Activated naive CD8-positive, alpha-beta T cell treated with anti-CD3 and anti-CD28 coated beads, Interleukin-2, amount 50 U/mL, for 16 hours (primary cell): ENCODE results near the gene SCIMP.
"Not testable (repeated sequence)": the region's sequence is repeated elsewhere in the genome, so short reads cannot be mapped to it uniquely, and the experiment has no call there.

Experiments
- DNase-seq: peaks from one replicate; pipeline ENCODE4 v3.0.0-alpha.2; 2020; ENCODE audit warnings: low read depth, low spot score

The SCIMP gene

GRCh38 chr17:5238333-5238732 lies 3.7 kb upstream of the SCIMP start:
- no peak for DNase-seq

GRCh38 chr17:5237541-5238016 lies 2.9 kb upstream of the SCIMP start:
- no peak for DNase-seq

- DNase-seq = no peak
These were observed 2.4 kb upstream of the SCIMP start for GRCh38 chr17:5236938-5237540.

GRCh38 chr17:5233492-5233891 lies 1.2 kb downstream of the SCIMP start:
- not testable (repeated sequence) for DNase-seq

- no peak for DNase-seq
These were observed 7.5 kb downstream of the SCIMP start for GRCh38 chr17:5226940-5227878.

GRCh38 chr17:5225668-5226457 lies 8.8 kb downstream of the SCIMP start:
- no peak for DNase-seq

- not testable (repeated sequence) for DNase-seq
These were observed 12.7 kb downstream of the SCIMP start for GRCh38 chr17:5221912-5222311.

GRCh38 chr17:5220074-5220473 lies 14.6 kb downstream of the SCIMP start:
- no peak for DNase-seq

GRCh38 chr17:5219536-5219935 lies 15.1 kb downstream of the SCIMP start:
- DNase-seq = no peak

- not testable (repeated sequence) for DNase-seq
These were observed 17.1 kb downstream of the SCIMP start for GRCh38 chr17:5217562-5217961.

GRCh38 chr17:5211458-5211857 lies 23.2 kb downstream of the SCIMP start:
- no peak for DNase-seq

- no peak for DNase-seq
These were observed 23.9 kb downstream of the SCIMP start for GRCh38 chr17:5210614-5211252.

- no peak for DNase-seq
These were observed 24.6 kb downstream of the SCIMP start for GRCh38 chr17:5210091-5210490.

GRCh38 chr17:5209396-5209795 lies 25.3 kb downstream of the SCIMP start:
- DNase-seq = no peak

- no peak for DNase-seq
These were observed 30.8 kb downstream of the SCIMP start for GRCh38 chr17:5203908-5204294.

- no peak for DNase-seq
These were observed 31.3 kb downstream of the SCIMP start for GRCh38 chr17:5203178-5203907.

- no peak for DNase-seq
These were observed 33.6 kb downstream of the SCIMP start for GRCh38 chr17:5201011-5201410.

GRCh38 chr17:5200360-5200759 lies 34.3 kb downstream of the SCIMP start:
- no peak for DNase-seq

- DNase-seq = no peak
These were observed 36.2 kb downstream of the SCIMP start for GRCh38 chr17:5198472-5198871.

- no peak for DNase-seq
These were observed 40.3 kb downstream of the SCIMP start for GRCh38 chr17:5194346-5194745.
